Measurements from ENCODE around the gene ADGRV1.
"Not testable (repeated sequence)": the region's sequence is repeated elsewhere in the genome, so short reads cannot be mapped to it uniquely, and the experiment has no call there.

ADGRV1 gene

DNA sequence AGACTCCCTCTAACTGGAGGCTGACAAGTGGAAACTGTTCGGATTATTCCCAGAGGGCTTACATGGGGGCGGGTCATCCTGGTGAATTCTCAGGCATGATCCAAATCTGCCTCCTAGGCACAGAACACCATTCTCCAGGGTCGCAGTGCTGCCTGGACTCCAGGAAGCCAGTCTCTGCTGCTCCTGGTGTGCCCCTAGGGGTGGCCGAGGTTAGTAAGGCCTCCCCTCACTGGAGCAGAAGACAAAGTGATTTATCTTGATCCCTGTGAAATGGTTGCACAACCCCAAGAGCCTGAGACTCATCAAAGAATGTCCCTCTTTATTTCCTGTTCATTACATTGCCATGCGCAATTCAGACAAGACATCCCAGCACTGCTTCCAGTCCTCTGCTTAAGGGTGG lies 17.1 kb downstream of the ADGRV1 start:
- Histone ChIP-seq H3K9ac (ENCODE audit: low read length) (no peak overlapping the region), H3K36me3 (ENCODE audit: insufficient read depth, low read length) (no peaks in the 10 kb centered on the region), H3K4me1 (ENCODE audit: insufficient read depth, low read length) (no peaks in the 10 kb centered on the region), H3K27ac (ENCODE audit: low read depth, low read length) (no peak overlapping the region), H3K4me3 (ENCODE audit: low read depth in 1 of 2, low read length in 2 of 2) (no peak overlapping the region), H3K27me3 (ENCODE audit: control insufficient read depth in 1 of 2, insufficient read depth in 2 of 2, low read length in 2 of 2) (no peaks in the 10 kb centered on the region), H3K9me3 (ENCODE audit: low read length) (no peaks in the 10 kb centered on the region)

- H3K9me3 ChIP-seq (ENCODE audit: low read length); H3K9ac ChIP-seq (ENCODE audit: low read length); H3K4me3 ChIP-seq (ENCODE audit: low read depth in 1 of 2, low read length in 2 of 2); H3K27me3 ChIP-seq (ENCODE audit: control insufficient read depth in 1 of 2, insufficient read depth in 2 of 2, low read length in 2 of 2); H3K27ac ChIP-seq (ENCODE audit: low read depth, low read length); H3K36me3 ChIP-seq (ENCODE audit: insufficient read depth, low read length); H3K4me1 ChIP-seq (ENCODE audit: insufficient read depth, low read length): not testable (repeated sequence)
Measured at GRCh38 chr5:90576566-90576965, 18.0 kb downstream of the ADGRV1 start.

DNA sequence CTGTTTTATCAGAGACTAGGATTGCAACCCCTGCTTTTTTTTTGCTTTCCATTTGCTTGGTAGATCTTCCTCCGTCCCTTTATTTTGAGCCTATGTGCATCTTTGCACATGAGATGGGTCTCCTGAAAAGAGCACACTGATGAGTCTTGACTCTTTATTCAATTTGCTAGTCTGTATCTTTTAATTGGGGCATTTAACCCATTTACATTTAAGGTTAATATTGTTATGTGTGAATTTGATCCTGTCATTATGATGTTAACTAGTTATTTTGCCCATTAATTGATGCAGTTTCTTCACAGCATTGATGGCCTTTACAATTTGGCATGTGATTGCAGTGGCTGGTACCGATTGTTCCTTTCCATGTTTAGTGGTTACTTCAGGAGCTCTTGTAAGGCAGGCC lies 21.3 kb downstream of the ADGRV1 start:
- H3K4me3 ChIP-seq (ENCODE audit: low read depth in 1 of 2, low read length in 2 of 2); H3K27me3 ChIP-seq (ENCODE audit: control insufficient read depth in 1 of 2, insufficient read depth in 2 of 2, low read length in 2 of 2); H3K4me1 ChIP-seq (ENCODE audit: insufficient read depth, low read length); H3K36me3 ChIP-seq (ENCODE audit: insufficient read depth, low read length); H3K9me3 ChIP-seq (ENCODE audit: low read length); H3K27ac ChIP-seq (ENCODE audit: low read depth, low read length); H3K9ac ChIP-seq (ENCODE audit: low read length): not testable (repeated sequence)

DNA sequence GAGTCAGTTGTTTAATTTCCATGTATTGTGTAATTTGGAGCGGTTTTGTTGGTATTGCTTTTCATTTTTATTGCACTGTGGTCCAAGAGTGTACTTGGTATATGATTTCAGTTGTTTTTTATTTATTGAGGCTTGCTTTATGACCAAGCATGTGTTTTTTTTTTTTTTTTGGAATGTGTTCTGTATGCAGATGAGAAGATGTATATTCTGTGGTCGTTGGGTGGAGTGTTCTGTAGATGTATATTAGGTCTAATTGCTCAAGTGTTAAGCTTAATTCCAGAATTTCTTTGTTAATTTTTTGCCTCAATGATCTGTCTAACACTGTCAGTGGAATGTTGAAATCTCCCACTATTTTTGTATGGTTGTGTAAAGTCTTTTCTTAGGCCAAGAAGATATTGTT lies 23.4 kb downstream of the ADGRV1 start:
- no peak overlapping the region for H3K4me3 ChIP-seq (ENCODE audit: low read depth in 1 of 2, low read length in 2 of 2)
- no peaks in the 10 kb centered on the region for H3K36me3 ChIP-seq (ENCODE audit: insufficient read depth, low read length)
- no peaks in the 10 kb centered on the region for H3K4me1 ChIP-seq (ENCODE audit: insufficient read depth, low read length)
- H3K9me3 ChIP-seq (ENCODE audit: low read length): no peaks in the 10 kb centered on the region
- H3K27ac ChIP-seq (ENCODE audit: low read depth, low read length): no peak overlapping the region
- no peak overlapping the region for H3K9ac ChIP-seq (ENCODE audit: low read length)
- no peaks in the 10 kb centered on the region for H3K27me3 ChIP-seq (ENCODE audit: control insufficient read depth in 1 of 2, insufficient read depth in 2 of 2, low read length in 2 of 2)

DNA sequence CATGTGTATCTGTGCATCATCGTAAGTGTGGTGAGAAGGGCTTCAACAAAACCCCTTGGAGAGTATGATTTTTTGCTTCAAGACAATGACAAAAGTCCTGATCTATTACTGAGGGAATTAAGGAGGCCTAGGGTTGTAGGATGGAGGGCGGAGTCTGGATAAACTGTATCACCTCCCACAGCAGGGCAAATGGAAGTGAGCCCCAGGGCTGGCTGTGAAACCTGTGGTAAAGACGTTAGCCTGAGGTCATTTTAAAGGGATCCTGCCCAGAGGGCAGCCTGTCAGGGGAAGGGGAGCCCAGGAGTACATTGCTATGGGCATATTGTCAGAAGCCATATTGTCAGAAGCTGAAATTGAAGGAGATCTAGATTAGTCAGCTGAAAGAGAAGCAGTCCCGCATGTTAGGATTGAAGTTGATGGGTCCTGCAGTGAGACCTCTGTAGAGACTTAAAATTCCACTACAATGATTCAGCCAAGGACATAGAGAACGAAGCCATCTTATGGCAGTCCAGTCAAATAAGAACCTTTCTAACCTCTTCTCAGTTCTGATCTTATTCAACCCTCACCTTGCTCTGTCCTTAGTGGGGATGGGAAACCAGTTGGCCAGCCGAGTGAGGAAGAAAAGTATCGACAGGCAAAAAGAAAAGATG lies 26.9 kb downstream of the ADGRV1 start:
- no peaks in the 10 kb centered on the region for H3K4me1 ChIP-seq (ENCODE audit: insufficient read depth, low read length)
- H3K36me3 ChIP-seq (ENCODE audit: insufficient read depth, low read length): no peaks in the 10 kb centered on the region
- no peak overlapping the region for H3K27ac ChIP-seq (ENCODE audit: low read depth, low read length)
- no peaks in the 10 kb centered on the region for H3K27me3 ChIP-seq (ENCODE audit: control insufficient read depth in 1 of 2, insufficient read depth in 2 of 2, low read length in 2 of 2)
- no peaks in the 10 kb centered on the region for H3K9me3 ChIP-seq (ENCODE audit: low read length)
- no peak overlapping the region for H3K4me3 ChIP-seq (ENCODE audit: low read depth in 1 of 2, low read length in 2 of 2)
- no peak overlapping the region for H3K9ac ChIP-seq (ENCODE audit: low read length)

DNA sequence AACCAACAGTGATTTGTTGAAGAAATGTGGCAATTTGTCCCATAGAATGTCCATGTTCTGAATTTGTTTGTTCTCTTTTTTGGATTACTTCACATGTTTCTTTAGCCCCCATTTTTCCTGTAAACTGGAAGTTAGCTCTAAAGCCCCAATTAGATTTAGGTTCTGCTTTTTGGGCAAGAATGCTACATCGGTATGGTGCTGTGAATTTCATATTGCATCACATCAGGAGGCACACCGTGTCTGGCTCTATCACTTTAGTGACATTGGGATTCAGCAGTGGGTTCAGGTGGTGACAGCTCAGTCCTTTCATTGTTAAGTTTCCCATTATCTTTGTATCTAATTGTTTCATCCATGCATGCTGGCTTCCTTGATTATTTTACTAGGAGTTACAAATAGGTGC lies 27.9 kb downstream of the ADGRV1 start:
- no peak overlapping the region for H3K4me3 ChIP-seq (ENCODE audit: low read depth in 1 of 2, low read length in 2 of 2)
- no peaks in the 10 kb centered on the region for H3K36me3 ChIP-seq (ENCODE audit: insufficient read depth, low read length)
- no peaks in the 10 kb centered on the region for H3K27me3 ChIP-seq (ENCODE audit: control insufficient read depth in 1 of 2, insufficient read depth in 2 of 2, low read length in 2 of 2)
- H3K9ac ChIP-seq (ENCODE audit: low read length): no peak overlapping the region
- H3K27ac ChIP-seq (ENCODE audit: low read depth, low read length): no peak overlapping the region
- no peaks in the 10 kb centered on the region for H3K9me3 ChIP-seq (ENCODE audit: low read length)
- H3K4me1 ChIP-seq (ENCODE audit: insufficient read depth, low read length): no peaks in the 10 kb centered on the region

GRCh38 chr5:90590170-90590569 lies 31.6 kb downstream of the ADGRV1 start:
- H3K9me3 ChIP-seq (ENCODE audit: low read length): no peaks in the 10 kb centered on the region
- no peaks in the 10 kb centered on the region for H3K27me3 ChIP-seq (ENCODE audit: control insufficient read depth in 1 of 2, insufficient read depth in 2 of 2, low read length in 2 of 2)
- H3K9ac ChIP-seq (ENCODE audit: low read length): no peak overlapping the region
- H3K36me3 ChIP-seq (ENCODE audit: insufficient read depth, low read length): no peaks in the 10 kb centered on the region
- H3K4me1 ChIP-seq (ENCODE audit: insufficient read depth, low read length): no peaks in the 10 kb centered on the region
- H3K4me3 ChIP-seq (ENCODE audit: low read depth in 1 of 2, low read length in 2 of 2): no peak overlapping the region
- H3K27ac ChIP-seq (ENCODE audit: low read depth, low read length): no peak overlapping the region

- not testable (repeated sequence) for H3K4me1 ChIP-seq (ENCODE audit: insufficient read depth, low read length); H3K36me3 ChIP-seq (ENCODE audit: insufficient read depth, low read length); H3K4me3 ChIP-seq (ENCODE audit: low read depth in 1 of 2, low read length in 2 of 2); H3K27me3 ChIP-seq (ENCODE audit: control insufficient read depth in 1 of 2, insufficient read depth in 2 of 2, low read length in 2 of 2); H3K9ac ChIP-seq (ENCODE audit: low read length); H3K9me3 ChIP-seq (ENCODE audit: low read length); H3K27ac ChIP-seq (ENCODE audit: low read depth, low read length)
Measured at GRCh38 chr5:90593083-90593482, 34.5 kb downstream of the ADGRV1 start.

DNA sequence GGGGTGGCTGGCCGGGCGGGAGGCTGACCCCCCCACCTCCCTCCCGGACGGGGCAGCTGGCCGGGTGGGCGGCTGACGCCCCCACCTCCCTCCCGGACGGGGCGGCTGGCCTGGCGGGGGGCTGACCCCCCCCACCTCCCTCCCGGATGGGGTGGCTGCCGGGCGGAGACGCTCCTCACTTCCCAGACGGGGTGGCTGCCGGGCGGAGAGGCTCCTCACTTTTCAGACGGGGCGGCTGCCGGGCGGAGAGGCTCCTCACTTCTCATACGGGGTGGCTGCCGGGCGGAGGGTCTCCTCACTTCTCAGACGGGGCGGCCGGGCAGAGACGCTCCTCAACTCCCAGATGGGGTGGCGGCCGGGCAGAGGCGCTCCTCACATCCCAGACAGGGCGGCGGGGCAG lies 37.2 kb downstream of the ADGRV1 start:
- not testable (repeated sequence) for H3K27ac ChIP-seq (ENCODE audit: low read depth, low read length); H3K9ac ChIP-seq (ENCODE audit: low read length); H3K36me3 ChIP-seq (ENCODE audit: insufficient read depth, low read length); H3K27me3 ChIP-seq (ENCODE audit: control insufficient read depth in 1 of 2, insufficient read depth in 2 of 2, low read length in 2 of 2); H3K4me1 ChIP-seq (ENCODE audit: insufficient read depth, low read length); H3K9me3 ChIP-seq (ENCODE audit: low read length); H3K4me3 ChIP-seq (ENCODE audit: low read depth in 1 of 2, low read length in 2 of 2)

DNA sequence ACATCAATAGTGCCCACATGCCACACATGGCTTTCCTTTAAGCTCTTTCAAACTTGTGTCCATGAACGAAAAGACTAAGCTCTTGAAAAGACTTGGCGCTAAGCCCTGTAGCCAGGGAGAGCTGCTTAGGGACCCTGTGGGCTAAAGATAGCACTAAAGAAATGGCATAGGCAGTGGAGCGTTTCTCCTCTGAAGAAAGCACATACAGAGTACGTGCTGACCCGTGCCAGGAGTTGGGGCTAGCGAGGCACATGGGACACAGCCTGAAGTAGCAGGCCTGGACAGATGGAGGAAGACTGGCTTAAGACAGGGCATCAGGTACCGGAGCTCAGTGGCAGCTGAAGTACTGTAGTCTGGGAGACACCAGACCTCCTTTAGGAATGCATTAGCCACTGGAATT lies 39.7 kb downstream of the ADGRV1 start:
- no peaks in the 10 kb centered on the region for H3K27me3 ChIP-seq (ENCODE audit: control insufficient read depth in 1 of 2, insufficient read depth in 2 of 2, low read length in 2 of 2)
- H3K36me3 ChIP-seq (ENCODE audit: insufficient read depth, low read length): no peaks in the 10 kb centered on the region
- no peaks in the 10 kb centered on the region for H3K9me3 ChIP-seq (ENCODE audit: low read length)
- H3K9ac ChIP-seq (ENCODE audit: low read length): no peak overlapping the region
- no peak overlapping the region for H3K27ac ChIP-seq (ENCODE audit: low read depth, low read length)
- no peaks in the 10 kb centered on the region for H3K4me1 ChIP-seq (ENCODE audit: insufficient read depth, low read length)
- no peak overlapping the region for H3K4me3 ChIP-seq (ENCODE audit: low read depth in 1 of 2, low read length in 2 of 2)

DNA sequence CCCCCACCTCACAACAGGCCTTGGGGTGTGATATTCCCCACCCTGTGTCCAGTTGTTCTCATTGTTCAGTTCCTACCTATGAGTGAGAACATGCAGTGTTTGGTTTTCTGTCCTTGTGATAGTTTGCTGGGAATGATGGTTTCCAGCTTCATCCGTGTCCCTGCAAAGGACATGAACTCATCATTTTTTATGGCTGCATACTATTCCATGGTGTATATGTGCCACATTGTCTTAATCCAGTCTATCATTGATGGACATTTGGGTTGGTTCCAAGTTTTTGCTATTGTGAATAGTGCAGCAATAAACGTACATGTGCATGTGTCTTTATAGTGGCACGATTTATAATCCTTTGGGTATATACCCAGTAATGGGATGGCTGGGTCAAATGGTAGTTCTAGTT lies 41.7 kb downstream of the ADGRV1 start:
- not testable (repeated sequence) for H3K27ac ChIP-seq (ENCODE audit: low read depth, low read length); H3K27me3 ChIP-seq (ENCODE audit: control insufficient read depth in 1 of 2, insufficient read depth in 2 of 2, low read length in 2 of 2); H3K9ac ChIP-seq (ENCODE audit: low read length); H3K36me3 ChIP-seq (ENCODE audit: insufficient read depth, low read length); H3K4me3 ChIP-seq (ENCODE audit: low read depth in 1 of 2, low read length in 2 of 2); H3K4me1 ChIP-seq (ENCODE audit: insufficient read depth, low read length); H3K9me3 ChIP-seq (ENCODE audit: low read length)

DNA sequence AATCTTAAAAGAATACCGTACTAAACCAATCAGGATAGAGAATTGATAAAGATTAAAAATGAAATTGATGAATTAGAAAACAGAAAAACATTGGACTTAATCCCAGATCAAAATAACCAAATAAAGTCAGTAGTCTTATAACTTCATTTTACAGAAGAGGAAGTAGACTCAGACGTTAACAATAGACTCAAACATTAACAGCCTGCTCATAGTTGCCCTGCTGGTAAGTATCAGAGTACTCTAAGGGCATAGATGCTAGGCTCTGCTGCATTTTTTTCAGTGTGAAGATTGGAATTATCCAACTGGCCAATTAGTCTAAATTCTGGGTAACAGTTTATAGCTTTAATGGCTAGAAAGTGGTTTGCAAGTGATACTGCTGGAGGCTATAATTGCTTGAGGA lies 42.9 kb downstream of the ADGRV1 start:
- no peak overlapping the region for H3K4me3 ChIP-seq (ENCODE audit: low read depth in 1 of 2, low read length in 2 of 2)
- H3K36me3 ChIP-seq (ENCODE audit: insufficient read depth, low read length): no peaks in the 10 kb centered on the region
- no peak overlapping the region for H3K27ac ChIP-seq (ENCODE audit: low read depth, low read length)
- H3K9ac ChIP-seq (ENCODE audit: low read length): no peak overlapping the region
- H3K9me3 ChIP-seq (ENCODE audit: low read length): no peaks in the 10 kb centered on the region
- H3K4me1 ChIP-seq (ENCODE audit: insufficient read depth, low read length): no peaks in the 10 kb centered on the region
- H3K27me3 ChIP-seq (ENCODE audit: control insufficient read depth in 1 of 2, insufficient read depth in 2 of 2, low read length in 2 of 2): no peaks in the 10 kb centered on the region

All from muscle layer of colon (tissue), 2 donors.